Vagina (tissue), 2 donors: Measurements from ENCODE around the gene HLA-DOB.

ENCODE experiments used
- CTCF ChIP-seq, 3 experiments: fragments of 450-650 bp in 2 of 3; fragments of 200-600 bp in 1 of 3; sonication (generic) in 1 of 3; IDR thresholded peaks; one replicate each; pipeline ENCODE4 v1.5.1; 2017 to 2019; ENCODE audit warnings: antibody characterized with exemption in 3 of 3, mild to moderate bottlenecking in 2 of 3, moderate library complexity in 2 of 3
- POLR2A ChIP-seq, 2 donors: fragments of 450-650 bp; IDR thresholded peaks; one replicate each; pipeline ENCODE4 v1.6.1; 2017; ENCODE audit warnings: antibody characterized with exemption in 2 of 2, mild to moderate bottlenecking in 2 of 2, moderate library complexity in 2 of 2

- TF ChIP-seq CTCF (IDR thresholded peaks at IDR 0.05) = no peak
- TF ChIP-seq POLR2A (IDR thresholded peaks at IDR 0.05) = no peak
Observed at GRCh38 chr6:32852844-32853540, 36.2 kb upstream of the HLA-DOB start.
